Stimulated activated CD4-positive, alpha-beta T cell treated with anti-CD3 and anti-CD28 coated beads, Interleukin-15, amount 100 ng/mL, for 24 hours (primary cell): ENCODE data around the gene SUPT5H.
A peak's percentile ranks its signal among the peaks of the same experiment; 100 is the strongest.
"Not testable (repeated sequence)": the region's sequence is repeated elsewhere in the genome, so short reads cannot be mapped to it uniquely, and the experiment has no call there.

ENCODE experiments used
- DNase-seq: peaks from one replicate; pipeline ENCODE4 v3.0.0-alpha.2; 2020

The SUPT5H gene

GRCh38 chr19:39469036-39469435, 23.7 kb downstream of the SUPT5H start:
- no peak for DNase-seq

GRCh38 chr19:39469567-39469966, 24.2 kb downstream of the SUPT5H start:
- DNase-seq, result no peak

- DNase-seq, result peak; percentile 24
These were observed 25.4 kb downstream of the SUPT5H start for GRCh38 chr19:39470724-39471339.

- DNase-seq, result no peak
These were observed 26.6 kb downstream of the SUPT5H start for GRCh38 chr19:39471756-39472536.

- DNase-seq, result no peak
These were observed 27.5 kb downstream of the SUPT5H start for GRCh38 chr19:39472746-39473442.

- DNase-seq, result no peak
These were observed 28.1 kb downstream of the SUPT5H start for GRCh38 chr19:39473443-39473960.

GRCh38 chr19:39474139-39474620, 28.8 kb downstream of the SUPT5H start:
- DNase-seq, result peak; percentile 81

- no peak for DNase-seq
These were observed 30.4 kb downstream of the SUPT5H start for GRCh38 chr19:39475748-39476147.

GRCh38 chr19:39479319-39479801, 34.0 kb downstream of the SUPT5H start:
- not testable (repeated sequence) for DNase-seq

GRCh38 chr19:39479916-39480315, 34.5 kb downstream of the SUPT5H start:
- no peak for DNase-seq

GRCh38 chr19:39480337-39481228, 35.2 kb downstream of the SUPT5H start, which contains the start of gene TIMM50:
Gene TIMM50, plus strand, starts transcription at chr19:39480838. Its CDS starts 16 bp downstream, at chr19:39480854.
- DNase-seq, result peak; percentile 100

- DNase-seq, result no peak
These were observed 35.8 kb downstream of the SUPT5H start for GRCh38 chr19:39481229-39481545.

- no peak for DNase-seq
These were observed 36.3 kb downstream of the SUPT5H start for GRCh38 chr19:39481676-39482075.

GRCh38 chr19:39483141-39483540, 37.8 kb downstream of the SUPT5H start:
- DNase-seq, result no peak

- no peak for DNase-seq
These were observed 44.4 kb downstream of the SUPT5H start for GRCh38 chr19:39489756-39490155.

- DNase-seq, result no peak
These were observed 46.8 kb downstream of the SUPT5H start for GRCh38 chr19:39492225-39492624.

GRCh38 chr19:39492788-39493187, 47.4 kb downstream of the SUPT5H start:
- no peak for DNase-seq

- no peak for DNase-seq
These were observed 49.3 kb downstream of the SUPT5H start for GRCh38 chr19:39494661-39495060.

GRCh38 chr19:39496063-39496462, 50.7 kb downstream of the SUPT5H start:
- DNase-seq, result no peak

GRCh38 chr19:39497701-39497995, 52.3 kb downstream of the SUPT5H start:
- no peak for DNase-seq

- DNase-seq, result peak; percentile 40
These were observed 52.8 kb downstream of the SUPT5H start for GRCh38 chr19:39497996-39498797.
